Body of pancreas (tissue), 4 donors: Measurements from ENCODE around the gene GPANK1.
"Not testable (repeated sequence)": the region's sequence is repeated elsewhere in the genome, so short reads cannot be mapped to it uniquely, and the experiment has no call there.

Source experiments
- CTCF ChIP-seq, 7 experiments: fragments of 450-650 bp in 4 of 7; fragments of 200-600 bp in 3 of 7; sonication (generic) in 3 of 7; IDR thresholded peaks; one replicate each; pipeline ENCODE4 v1.5.1; 2016 to 2019; ENCODE audit warnings: antibody characterized with exemption in 7 of 7
- POLR2A ChIP-seq, 3 donors: fragments of 450-650 bp; IDR thresholded peaks; one replicate each; pipeline ENCODE4 v1.6.1; 2016; ENCODE audit warnings: antibody characterized with exemption in 3 of 3, mild to moderate bottlenecking in 2 of 3

- not testable (repeated sequence) for TF ChIP-seq CTCF, POLR2A (IDR thresholded peaks at IDR 0.05)
These were observed 44.4 kb upstream of the GPANK1 start for GRCh38 chr6:31709157-31709556.
